IMR-90 (cell line): ENCODE measurements around the gene ASTN2. TPM values are rescaled to one million over a fixed set of nuclear protein-coding genes. Genes with fewer than 3 reads are reported as not detected.

ENCODE experiments used
- ATAC-seq: fragments of 200-7000 bp; cut with Tn5 transposase; 2 replicates; pipeline ENCODE4 v1.9.1; 2020; ENCODE audit warnings: low read depth, mild to moderate bottlenecking, moderate library complexity
- BruUV-seq: library from RNA; stranded (reverse); fragments of 400-500 nt; replicated peaks from 2 replicates; lab custom pipeline; 2021; lab: Mats Ljungman, UMichigan
- CTCF ChIA-PET: fragments of 300-600 bp; formaldehyde crosslinking; extraction: SDS; loops from one replicate; lab custom pipeline; 2021; ENCODE audit warnings: antibody characterized with exemption; lab: Yijun Ruan, JAX
- POLR2A ChIA-PET: fragments of 300-600 bp; sonication (Branson Sonifier 250); formaldehyde crosslinking; loops from one replicate; lab custom pipeline; 2022; ENCODE audit warnings: antibody characterized with exemption; ENCODE audit not compliant: unreplicated experiment; lab: Charles Lee
- DNase-seq: peaks from one replicate; pipeline ENCODE4 v3.0.0; 2013
- H2AFZ ChIP-seq: replicated peaks from 2 replicates; pipeline ENCODE3; 2013; ENCODE audit warnings: low read length, mild to moderate bottlenecking; ENCODE audit not compliant: poor library complexity
- H2AK5ac ChIP-seq: 2 replicates; pipeline ENCODE4 v1.6.1; 2013; ENCODE audit warnings: low read depth, low read length, inconsistent platforms
- H2AK9ac ChIP-seq: replicated peaks from 2 replicates; pipeline ENCODE3; 2013; ENCODE audit warnings: mild to moderate bottlenecking, low read depth, low read length, moderate library complexity; ENCODE audit not compliant: poor library complexity
- H2BK120ac ChIP-seq: 2 replicates; pipeline ENCODE4 v1.6.1; 2013; ENCODE audit warnings: low read depth, low read length, inconsistent platforms
- H2BK15ac ChIP-seq: 3 replicates; pipeline ENCODE4 v1.6.1; 2013; ENCODE audit warnings: low read depth, low read length, inconsistent platforms
- H2BK20ac ChIP-seq: 2 replicates; pipeline ENCODE4 v1.6.1; 2013; ENCODE audit warnings: low read depth, mild to moderate bottlenecking, inconsistent platforms, low read length, moderate library complexity
- H2BK5ac ChIP-seq: 2 replicates; pipeline ENCODE4 v1.6.1; 2013; ENCODE audit warnings: mild to moderate bottlenecking, low read depth, low read length, inconsistent platforms; ENCODE audit not compliant: poor library complexity, severe bottlenecking
- H3K14ac ChIP-seq: replicated peaks from 2 replicates; pipeline ENCODE4 v1.6.1; 2013; ENCODE audit warnings: low read depth, low read length, inconsistent platforms
- H3K18ac ChIP-seq: 2 replicates; pipeline ENCODE4 v1.6.1; 2013; ENCODE audit warnings: low read depth, low read length, control low read depth
- H3K23ac ChIP-seq: 2 replicates; pipeline ENCODE4 v1.6.1; 2013; ENCODE audit warnings: low read depth, low read length, inconsistent platforms
- H3K27ac ChIP-seq: 2 replicates; pipeline ENCODE4 v1.5.1; 2013; ENCODE audit warnings: mild to moderate bottlenecking, control low read depth, low read length; ENCODE audit not compliant: insufficient read depth
- H3K27me3 ChIP-seq: 2 replicates; pipeline ENCODE4 v1.6.1; 2013; ENCODE audit warnings: low read length; ENCODE audit not compliant: control insufficient read depth, insufficient read depth
- H3K36me3 ChIP-seq: 2 replicates; pipeline ENCODE4 v1.6.1; 2013; ENCODE audit warnings: low read length, mixed read lengths; ENCODE audit not compliant: control insufficient read depth, insufficient read depth
- H3K4ac ChIP-seq: 2 replicates; pipeline ENCODE4 v1.6.1; 2013; ENCODE audit warnings: low read depth, low read length, inconsistent platforms
- H3K4me1 ChIP-seq: 2 replicates; pipeline ENCODE4 v1.6.1; 2013; ENCODE audit warnings: low read length, mixed read lengths; ENCODE audit not compliant: control insufficient read depth, insufficient read depth
- H3K4me2 ChIP-seq: 2 replicates; pipeline ENCODE4 v1.6.1; 2013; ENCODE audit warnings: low read depth, mild to moderate bottlenecking, control low read depth, low read length, moderate library complexity
- H3K4me3 ChIP-seq: 2 replicates; pipeline ENCODE4 v1.5.1; 2013; ENCODE audit warnings: low read depth, mild to moderate bottlenecking, control low read depth, low read length, moderate library complexity; ENCODE audit not compliant: insufficient read depth
- H3K56ac ChIP-seq: 2 replicates; pipeline ENCODE4 v1.6.1; 2013; ENCODE audit warnings: low read length, inconsistent platforms; ENCODE audit not compliant: insufficient read depth; ENCODE audit errors: extremely low read depth
- H3K79me1 ChIP-seq, 2 experiments: 2 replicates each; pipeline ENCODE4 v1.6.1; 2013; ENCODE audit warnings: low read length in 2 of 2, inconsistent platforms in 1 of 2, low read depth in 1 of 2
- H3K9ac ChIP-seq: 2 replicates; pipeline ENCODE4 v1.6.1; 2013; ENCODE audit warnings: low read depth, low read length, control low read depth
- H3K9me1 ChIP-seq: 2 replicates; pipeline ENCODE4 v1.6.1; 2013; ENCODE audit warnings: low read length, inconsistent platforms; ENCODE audit not compliant: insufficient read depth
- H3K9me3 ChIP-seq: 2 replicates; pipeline ENCODE4 v1.6.1; 2013; ENCODE audit warnings: low read length; ENCODE audit not compliant: control insufficient read depth, insufficient read depth
- H4K20me1 ChIP-seq: 2 replicates; pipeline ENCODE4 v1.6.1; 2013; ENCODE audit warnings: low read length, inconsistent platforms; ENCODE audit not compliant: insufficient read depth
- H4K5ac ChIP-seq: 2 replicates; pipeline ENCODE4 v1.6.1; 2013; ENCODE audit warnings: mild to moderate bottlenecking, low read depth, low read length, control low read depth
- H4K8ac ChIP-seq, 2 experiments: 2 replicates each; pipeline ENCODE4 v1.6.1; 2013; ENCODE audit warnings: low read depth in 2 of 2, low read length in 2 of 2, control low read depth in 1 of 2, inconsistent platforms in 1 of 2
- H4K91ac ChIP-seq: 2 replicates; pipeline ENCODE4 v1.6.1; 2013; ENCODE audit warnings: low read depth, low read length, inconsistent platforms; ENCODE audit not compliant: insufficient read depth
- CHD1 ChIP-seq: IDR thresholded peaks from 2 replicates; pipeline ENCODE4 v1.6.1; 2012; ENCODE audit warnings: low read depth, low read length, improper control_type of control experiment
- CTCF ChIP-seq: conservative IDR thresholded peaks from 2 replicates; pipeline ENCODE4 v1.5.1; 2012; ENCODE audit warnings: mild to moderate bottlenecking, low read depth, low read length, improper control_type of control experiment
- FOS ChIP-seq: fragments of 150-350 bp; IDR thresholded peaks from 2 replicates; pipeline ENCODE4 v1.6.1; 2016; ENCODE audit warnings: low read depth, low read length
- MAFK ChIP-seq: IDR thresholded peaks from 2 replicates; pipeline ENCODE4 v1.6.1; 2012; ENCODE audit warnings: low read depth, low read length, improper control_type of control experiment
- NFE2L2 ChIP-seq: fragments of 150-350 bp; IDR thresholded peaks from 2 replicates; pipeline ENCODE4 v1.6.1; 2016; ENCODE audit warnings: low read depth, mild to moderate bottlenecking, low read length
- RFX5 ChIP-seq: IDR thresholded peaks from 2 replicates; pipeline ENCODE4 v1.8.0; 2012; ENCODE audit warnings: low read depth, mild to moderate bottlenecking, low read length, moderate library complexity
- WGBS, 2 experiments: methylation state at CpG; one replicate each; pipeline versions ENCODE4 v1.1.5 to v1.1.7; 2013; ENCODE audit warnings: missing lambda C conversion rate in 2 of 2; ENCODE audit not compliant: insufficient read length in 1 of 2; ENCODE audit errors: extremely low coverage in 2 of 2; 5-methylcytosine and 5-hydroxymethylcytosine counted together
- dilution Hi-C: fragments of 300-500 bp; cut with HindIII; formaldehyde crosslinking; loops from one replicate; pipeline ENCODE4 v1.14.3; 2018; ENCODE audit warnings: low sequenced_read_pairs; ENCODE audit not compliant: unreplicated experiment
- in situ Hi-C: fragments of 300-500 bp; cut with MboI; formaldehyde crosslinking; loops from 3 replicates; pipeline ENCODE4 v1.14.3; 2019; ENCODE audit warnings: low sequenced_read_pairs, inconsistent platforms, mixed read lengths
- intact Hi-C: fragments of 100-400 bp; cut with micrococcal nuclease; formaldehyde crosslinking; loops from 2 replicates; pipeline ENCODE4 v1.10.0; 2022
- polyA plus RNA-seq, 3 experiments: library from polyadenylated mRNA; depleted of rRNA; stranded (reverse); fragments of >200 nt; gene quantifications; 2 replicates each; pipeline ENCODE4 v1.2.3, GENCODE V29; 2012; ENCODE audit warnings: low replicate concordance in 1 of 3
- total RNA-seq: library from RNA; depleted of rRNA; stranded (reverse); fragments of >200 nt; gene quantifications from 2 replicates; pipeline ENCODE4 v1.2.3, GENCODE V29; 2012

Gene ASTN2
- total and polyA plus RNA-seq, 2 of the 4 experiments (the other 2 are of a cell fraction): 3.8 to 6.8 TPM

GRCh38 chr9:116958881-116959280, 456.0 kb downstream of the ASTN2 start:
- Histone ChIP-seq H3K27me3 (no peaks in the 10 kb centered on the region; the same call in 1 of the 2 replicates), H3K9me3 (no peaks in the 10 kb centered on the region; the same call in 1 of the 2 replicates), H2AFZ (peak overlapping the region; percentile 25), H3K14ac (no peak overlapping the region), H2BK120ac (no peak overlapping the region), H3K4me3 (no peak overlapping the region), H4K5ac (no peak overlapping the region), H2BK5ac (no peak overlapping the region), H4K8ac (no peak overlapping the region), H3K23ac (no peak overlapping the region), H3K27ac (no peak overlapping the region), H2BK15ac (no peak overlapping the region), H3K4me2 (no peak overlapping the region), H3K56ac (no peak overlapping the region), H3K4me1 (peaks cover 2% of the 10 kb centered on the region; the same call in 1 of the 2 replicates), H3K9me1 (no peaks in the 10 kb centered on the region; the same call in 1 of the 2 replicates), H3K79me1 (no peaks in the 10 kb centered on the region), H3K9ac (no peak overlapping the region), H4K91ac (no peak overlapping the region), H3K18ac (no peak overlapping the region), H2AK5ac (no peak overlapping the region), H2AK9ac (no peak overlapping the region), H3K36me3 (no peaks in the 10 kb centered on the region), H3K4ac (no peak overlapping the region), H4K20me1 (no peaks in the 10 kb centered on the region), H2BK20ac (no peak overlapping the region)
- intact Hi-C loops: no loop called here
- DNase-seq (no peak), ATAC-seq (no peak)
- WGBS, 2 experiments: 49% methylated on average over 5 of the region's 5 CpGs; no CpG with 5 or more reads in 1 of the 2 experiments
- BruUV-seq: no TSS peak
- no peak for TF ChIP-seq MAFK
- TF ChIP-seq NFE2L2: no peak
- no peak for TF ChIP-seq CHD1
- no peak for TF ChIP-seq CTCF
- TF ChIP-seq FOS: no peak
- TF ChIP-seq RFX5: no peak
- ChIA-PET CTCF (no interaction called here), POLR2A (no interaction called here)
- dilution Hi-C loops: no loop called here
- in situ Hi-C loops: no loop called here
